GM19099 (cell line): ENCODE measurements around the gene IRX6.

ENCODE experiments used
- POLR2A ChIP-seq: IDR thresholded peaks from 3 replicates; pipeline ENCODE4 v1.6.1; 2011; ENCODE audit warnings: low read depth; ENCODE audit not compliant: insufficient read length; ENCODE audit errors: extremely low read depth

Gene IRX6

GRCh38 chr16:55372792-55373488 lies 48.9 kb downstream of the IRX6 start:
- no peak for TF ChIP-seq POLR2A

GRCh38 chr16:55373489-55373832 lies 49.5 kb downstream of the IRX6 start:
- TF ChIP-seq POLR2A: no peak

DNA sequence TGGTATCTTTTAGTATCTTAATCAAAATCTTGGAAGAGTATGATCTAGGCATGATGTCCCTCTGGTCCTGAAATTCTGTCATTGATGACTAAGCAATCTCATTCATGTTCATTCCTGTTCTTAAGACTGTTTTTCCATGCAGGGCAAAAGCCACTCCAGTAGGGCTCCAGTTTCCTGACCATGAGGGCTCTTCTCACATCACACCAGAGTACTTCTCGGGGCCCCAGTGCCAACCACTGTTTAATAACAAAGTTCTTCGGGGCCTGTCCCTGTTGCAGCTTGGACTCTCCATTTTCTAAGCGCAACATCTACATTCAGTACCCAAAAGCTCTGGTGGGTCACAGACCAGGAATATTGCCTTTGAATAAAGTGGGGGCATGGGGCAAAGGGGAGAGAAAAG lies 52.0 kb downstream of the IRX6 start:
- TF ChIP-seq POLR2A: no peak

- no peak for TF ChIP-seq POLR2A
Observed at GRCh38 chr16:55376567-55377167, 52.7 kb downstream of the IRX6 start.

DNA sequence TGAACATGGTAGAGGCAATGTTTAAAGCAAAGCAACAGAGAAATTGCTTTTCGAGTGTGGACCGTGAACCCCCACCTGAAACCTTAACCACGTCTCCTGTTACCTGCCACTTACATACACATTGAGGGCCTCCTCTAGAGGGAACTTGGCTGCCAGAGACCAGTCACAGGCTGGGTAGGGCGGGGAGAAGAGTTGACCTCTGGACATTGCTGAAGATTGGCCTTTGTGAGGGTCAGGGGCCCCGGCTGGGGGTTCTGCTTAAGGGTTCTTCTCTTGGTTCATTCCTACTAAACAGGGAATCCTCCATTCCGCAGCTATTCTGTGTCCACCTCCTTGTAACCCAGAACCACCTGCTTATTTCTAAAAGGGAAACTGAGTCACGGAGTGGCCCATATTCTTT lies 53.8 kb downstream of the IRX6 start:
- TF ChIP-seq POLR2A: no peak

DNA sequence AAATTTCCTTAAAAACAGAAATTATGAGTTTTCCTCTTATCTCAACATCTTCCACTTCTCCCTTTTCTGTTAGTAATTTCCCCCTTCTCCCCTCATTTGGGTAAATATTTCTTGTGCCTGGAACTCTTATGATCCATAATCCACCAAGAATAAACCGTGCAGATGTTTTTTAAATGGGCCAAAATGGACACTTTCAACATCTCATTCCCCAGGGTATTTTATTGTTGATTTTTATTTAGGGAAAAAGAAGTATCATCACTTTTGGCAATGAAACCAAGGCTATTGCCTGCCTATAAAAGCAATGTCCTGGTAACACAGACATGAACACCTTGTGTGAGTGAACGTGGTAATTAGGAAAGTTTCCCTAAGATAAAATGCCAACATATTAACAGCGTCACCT lies 54.6 kb downstream of the IRX6 start:
- no peak for TF ChIP-seq POLR2A

DNA sequence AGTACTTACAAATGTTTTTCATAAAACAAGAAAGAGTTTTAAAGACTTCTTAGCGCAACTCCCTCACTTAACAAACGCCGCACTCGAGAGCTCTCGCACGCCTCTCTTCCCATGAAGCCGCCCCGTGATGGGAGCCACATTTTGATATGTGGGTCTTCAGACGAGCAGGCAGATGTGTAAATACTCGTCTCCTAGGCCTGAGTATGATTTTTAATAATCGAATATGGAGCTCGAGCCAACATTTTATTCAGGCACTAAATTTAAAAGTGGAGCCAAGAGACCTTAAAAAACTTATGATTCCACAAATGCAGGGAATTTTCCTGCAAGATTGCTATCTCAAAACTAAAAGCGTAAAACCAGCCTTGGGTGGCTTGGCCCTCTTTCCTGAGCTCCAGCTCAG lies 55.4 kb downstream of the IRX6 start:
- no peak for TF ChIP-seq POLR2A

GRCh38 chr16:55379876-55380390 lies 55.9 kb downstream of the IRX6 start:
- TF ChIP-seq POLR2A: no peak
